Right cardiac atrium (tissue), 5 donors: ENCODE results near the gene TSTD2. TPM values are rescaled to one million over a fixed set of nuclear protein-coding genes. Genes with fewer than 3 reads are reported as not detected.
"Not testable (repeated sequence)": the region's sequence is repeated elsewhere in the genome, so short reads cannot be mapped to it uniquely, and the experiment has no call there.

Experiments used
- ATAC-seq, 2 donors: fragments of 200-7000 bp; cut with Tn5 transposase; one replicate each; pipeline versions ENCODE4 v1.8.0 to v1.9.1; 2020; ENCODE audit warnings: moderate library complexity in 2 of 2, mild to moderate bottlenecking in 1 of 2
- DNase-seq, 3 donors: peaks; one replicate each; pipeline ENCODE4 v3.0.0-alpha.2; 2020
- H3K27ac ChIP-seq: one replicate; pipeline ENCODE4 v1.5.1; 2013; ENCODE audit warnings: mild to moderate bottlenecking, low read length, control low read depth, moderate library complexity
- H3K27me3 ChIP-seq: one replicate; pipeline ENCODE4 v1.6.1; 2013; ENCODE audit not compliant: control insufficient read depth, insufficient read depth
- H3K4me1 ChIP-seq: one replicate; pipeline ENCODE4 v1.6.1; 2013; ENCODE audit warnings: low read length; ENCODE audit not compliant: control insufficient read depth, insufficient read depth
- H3K4me3 ChIP-seq: one replicate; pipeline ENCODE4 v1.5.1; 2013; ENCODE audit warnings: low read length, control low read depth
- H3K9me3 ChIP-seq: one replicate; pipeline ENCODE4 v1.6.1; 2013; ENCODE audit warnings: low read length; ENCODE audit not compliant: control insufficient read depth
- WGBS: extraction: QIAGEN DNeasy Blood & Tissue Kit; methylation state at CpG from one replicate; pipeline ENCODE4 v1.1.7; 2013; 5-methylcytosine and 5-hydroxymethylcytosine counted together
- intact Hi-C, 4 donors: fragments of 100-400 bp; cut with DNase I; formaldehyde crosslinking; loops; one replicate each; pipeline versions ENCODE4 v1.11.0 to v1.14.0; 2022 to 2023
- polyA plus RNA-seq: library from polyadenylated mRNA; stranded (reverse); fragments of 200-250 nt; gene quantifications from one replicate; pipeline ENCODE4 v1.2.3, GENCODE V29; 2013
- total RNA-seq, 4 donors: library from RNA; stranded (reverse); fragmentation: NEBNext Ultra II Directional; extraction: Animal tissue kit (Norgen Biotek cat#: 25700); gene quantifications; one replicate each; pipeline ENCODE4 v1.2.1, GENCODE V29; 2021
- donor health status: healthy with polysubstance abuse.
- donor health status: DM: no; HTN: yes; CAD: no.
- donor health status: DM: no; HTN: no; CAD: no.
- donor health status: DM: no; HTN: yes; CAD: no; lungs with severe emphysema.
- donor health status: DM: yes; HTN: yes; CAD: no.

TSTD2 gene
- total and polyA plus RNA-seq, 5 donors, result 14.0 to 29.5 (median 22.9) TPM

DNA sequence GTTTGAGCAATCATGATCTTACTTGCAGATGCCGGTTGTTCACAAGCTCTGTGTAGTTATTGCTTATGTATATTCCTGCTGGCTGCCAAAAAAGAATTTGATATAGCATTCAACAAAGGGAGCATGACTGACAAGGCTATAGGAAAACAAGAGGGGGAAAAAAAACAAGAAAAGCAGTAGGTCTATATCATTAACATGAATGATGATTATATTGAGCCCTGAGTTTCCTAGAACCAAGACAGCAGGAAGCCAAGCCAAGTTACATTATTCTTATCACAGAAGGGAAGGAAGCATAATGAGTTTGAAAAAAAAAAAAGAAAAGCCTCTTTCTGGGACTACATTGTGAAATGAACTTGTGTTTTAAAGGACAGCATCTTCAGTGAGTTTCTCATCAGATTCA lies 41.0 kb downstream of the TSTD2 start:
- DNase-seq (no peak), ATAC-seq (no peak)
- H3K27me3 ChIP-seq, result no peaks in the 10 kb centered on the region
- no peaks in the 10 kb centered on the region for H3K9me3 ChIP-seq
- WGBS, result 86% methylated on average over 1 of the region's 1 CpG
- intact Hi-C loops, result loop anchor here in 3 of 4 donors (10.0 kb wide), 1 partner anchor 87 kb away; the partner anchor contains the start of gene TMOD1 (in 3 of the 3)
- H3K4me1 ChIP-seq, result peaks cover 5% of the 10 kb centered on the region
- no peak overlapping the region for H3K4me3 ChIP-seq
- H3K27ac ChIP-seq, result no peak overlapping the region

DNA sequence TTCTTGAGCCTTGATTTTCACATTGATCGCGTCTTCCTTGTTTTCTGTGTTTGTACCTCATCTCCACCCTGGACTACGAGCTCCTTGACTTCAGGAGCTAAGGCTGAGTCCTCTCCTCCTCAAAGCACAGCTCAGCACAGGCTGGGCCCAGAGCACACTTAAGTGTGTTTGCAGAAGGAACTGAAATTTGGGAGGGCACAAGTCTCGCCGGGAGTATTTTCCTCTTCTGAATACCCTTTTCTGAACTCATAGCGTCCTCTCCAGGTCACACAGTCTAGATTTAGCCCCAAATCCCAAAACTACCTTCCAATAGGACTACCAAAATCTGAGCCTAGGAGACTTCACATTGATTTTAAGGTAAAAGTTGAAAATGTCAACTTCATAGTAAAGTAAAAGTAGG lies 41.6 kb downstream of the TSTD2 start:
- no peaks in the 10 kb centered on the region for H3K9me3 ChIP-seq
- intact Hi-C loops, result loop anchor here in 3 of 4 donors (10.0 kb wide), 1 partner anchor 87 kb away; the partner anchor contains the start of gene TMOD1 (in 3 of the 3)
- 84% methylated on average over 6 of the region's 6 CpGs for WGBS
- peaks cover 5% of the 10 kb centered on the region for H3K4me1 ChIP-seq
- H3K27ac ChIP-seq, result no peak overlapping the region
- no peaks in the 10 kb centered on the region for H3K27me3 ChIP-seq
- no peak overlapping the region for H3K4me3 ChIP-seq
- ATAC-seq (no peak), DNase-seq (peak in 1 of 3 donors; percentile 31)

DNA sequence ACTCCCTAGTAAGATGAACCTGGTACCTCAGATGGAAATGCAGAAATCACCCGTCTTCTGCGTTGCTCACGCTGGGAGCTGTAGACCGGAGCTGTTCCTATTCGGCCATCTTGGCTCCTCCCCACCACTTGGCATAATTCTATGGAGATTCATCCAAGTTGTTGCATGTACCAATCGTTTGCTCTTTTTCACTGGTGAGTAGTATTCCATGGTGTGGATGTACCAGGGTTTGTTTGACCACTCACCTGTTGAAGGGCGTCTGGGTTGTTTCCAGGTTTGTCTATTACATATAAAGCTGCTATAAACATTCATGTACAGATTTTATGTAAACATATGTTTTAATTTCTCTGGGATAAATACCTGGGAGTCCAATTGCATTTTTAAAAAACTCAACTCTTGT lies 46.3 kb downstream of the TSTD2 start:
- H3K4me3 ChIP-seq, H3K27ac ChIP-seq, intact Hi-C loops, H3K9me3 ChIP-seq, H3K4me1 ChIP-seq, H3K27me3 ChIP-seq, DNase-seq, ATAC-seq: not testable (repeated sequence)
- WGBS, result 97% methylated on average over 7 of the region's 7 CpGs

DNA sequence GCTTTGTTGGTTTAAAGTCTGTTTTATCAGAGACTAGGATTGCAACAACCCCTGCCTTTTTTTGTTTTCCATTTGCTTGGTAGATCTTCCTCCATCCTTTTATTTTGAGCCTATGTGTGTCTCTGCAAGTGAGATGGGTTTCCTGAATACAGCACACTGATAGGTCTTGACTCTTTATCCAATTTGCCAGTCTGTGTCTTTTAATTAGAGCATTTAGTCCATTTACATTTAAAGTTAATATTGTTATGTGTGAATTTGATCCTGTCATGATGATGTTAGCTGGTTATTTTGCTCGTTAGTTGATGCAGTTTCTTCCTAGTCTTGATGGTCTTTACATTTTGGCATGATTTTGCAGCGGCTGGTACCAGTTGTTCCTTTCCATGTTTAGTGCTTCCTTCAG lies 48.4 kb downstream of the TSTD2 start:
- H3K27me3 ChIP-seq, H3K27ac ChIP-seq, H3K9me3 ChIP-seq, intact Hi-C loops, H3K4me1 ChIP-seq, H3K4me3 ChIP-seq, ATAC-seq, DNase-seq: not testable (repeated sequence)
- no CpG with 5 or more reads among the region's 2 CpGs for WGBS

DNA sequence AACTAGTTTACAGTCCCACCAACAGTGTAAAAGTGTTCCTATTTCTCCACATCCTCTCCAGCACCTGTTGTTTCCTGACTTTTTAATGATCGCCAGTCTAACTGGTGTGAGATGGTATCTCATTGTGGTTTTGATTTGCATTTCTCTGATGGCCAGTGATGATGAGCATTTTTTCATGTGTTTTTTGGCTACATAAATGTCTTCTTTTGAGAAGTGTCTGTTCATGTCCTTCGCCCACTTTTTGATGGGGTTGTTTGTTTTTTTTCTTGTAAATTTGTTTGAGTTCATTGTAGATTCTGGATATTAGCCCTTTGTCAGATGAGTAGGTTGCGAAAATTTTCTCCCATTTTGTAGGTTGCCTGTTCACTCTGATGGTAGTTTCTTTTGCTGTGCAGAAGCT lies 51.6 kb downstream of the TSTD2 start:
- no CpG with 5 or more reads among the region's 3 CpGs for WGBS

DNA sequence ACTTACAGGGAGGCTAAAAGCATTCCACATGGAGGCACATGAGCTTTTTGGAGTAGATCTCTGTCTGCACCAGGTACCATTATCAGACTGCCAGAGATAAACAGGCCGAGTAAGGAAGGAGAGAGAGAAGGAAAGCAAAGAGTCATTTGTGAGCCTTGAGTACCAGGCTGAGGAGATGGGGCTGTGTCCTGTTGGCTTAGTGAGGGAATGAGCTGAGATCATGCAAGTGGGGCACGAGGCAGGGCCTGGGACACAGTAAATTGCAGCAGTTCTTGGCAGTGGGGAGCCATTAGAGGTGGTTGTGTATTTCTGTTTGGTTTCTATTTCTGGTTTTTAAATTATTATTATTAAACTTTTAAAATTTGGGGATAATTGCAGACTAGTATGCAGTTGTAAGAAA lies 53.3 kb downstream of the TSTD2 start:
- H3K27ac ChIP-seq, result no peak overlapping the region
- H3K4me3 ChIP-seq, result no peak overlapping the region
- peaks cover 5% of the 10 kb centered on the region for H3K4me1 ChIP-seq
- H3K9me3 ChIP-seq, result no peaks in the 10 kb centered on the region
- DNase-seq (no peak), ATAC-seq (peak in 1 of 2 donors; percentile 37)
- 47% methylated on average over 2 of the region's 2 CpGs for WGBS
- H3K27me3 ChIP-seq, result no peaks in the 10 kb centered on the region
- intact Hi-C loops, result no loop called here

More for the DNA sequence above, 51.6 kb downstream of the TSTD2 start:
- DNase-seq, H3K4me3 ChIP-seq, H3K27me3 ChIP-seq, ATAC-seq, intact Hi-C loops, H3K27ac ChIP-seq, H3K4me1 ChIP-seq, H3K9me3 ChIP-seq: not testable (repeated sequence)

DNA sequence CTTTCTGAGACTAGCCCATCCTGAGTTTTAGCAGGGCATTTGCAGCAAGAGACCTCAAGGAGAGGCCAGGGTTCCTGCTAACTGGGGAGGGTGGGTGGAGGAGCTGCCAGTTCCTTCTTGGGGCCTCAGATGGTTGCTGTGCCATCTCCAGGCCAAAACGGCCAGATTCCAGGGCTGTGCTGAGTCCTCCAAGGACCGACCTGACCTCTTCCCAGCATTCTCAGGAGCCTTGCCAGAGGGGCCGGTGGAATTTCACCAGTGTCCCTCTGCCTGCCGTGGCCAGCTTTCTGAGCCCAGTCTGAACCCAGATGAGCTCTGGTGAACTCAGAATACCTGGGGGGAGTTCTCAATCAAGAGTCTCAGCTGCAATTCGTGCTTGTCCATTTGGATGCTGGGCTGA lies 54.3 kb downstream of the TSTD2 start:
- Histone ChIP-seq H3K27me3 (no peaks in the 10 kb centered on the region), H3K9me3 (no peaks in the 10 kb centered on the region), H3K4me3 (no peak overlapping the region), H3K4me1 (peaks cover 5% of the 10 kb centered on the region), H3K27ac (no peak overlapping the region)
- DNase-seq (peak in 1 of 3 donors; percentile 69), ATAC-seq (peak in 1 of 2 donors; percentile 55)
- WGBS, result 56% methylated on average over 5 of the region's 5 CpGs
- intact Hi-C loops, result no loop called here

DNA sequence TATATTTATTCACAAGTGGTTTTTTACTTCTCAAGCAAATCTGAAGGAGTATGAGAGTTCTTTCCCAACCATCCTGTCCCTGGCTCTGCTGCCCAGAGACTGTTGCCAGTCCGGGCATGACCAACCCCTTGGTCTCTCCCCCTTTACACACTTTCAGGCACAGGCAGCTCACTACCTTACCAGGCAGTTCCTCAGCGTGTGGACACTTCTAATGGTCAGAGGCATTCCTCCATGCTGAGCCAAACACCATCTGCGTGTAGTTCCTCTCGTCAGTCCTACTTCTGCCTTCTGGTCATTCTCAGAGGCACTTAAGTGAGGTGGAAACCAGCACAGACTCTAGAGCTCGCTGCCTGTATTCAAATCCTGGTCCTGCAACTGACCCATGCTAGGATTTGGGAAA lies 56.1 kb downstream of the TSTD2 start:
- no peaks in the 10 kb centered on the region for H3K9me3 ChIP-seq
- peaks cover 5% of the 10 kb centered on the region for H3K4me1 ChIP-seq
- no peak overlapping the region for H3K4me3 ChIP-seq
- intact Hi-C loops, result no loop called here
- DNase-seq (no peak), ATAC-seq (peak; percentile 9 to 13)
- no peaks in the 10 kb centered on the region for H3K27me3 ChIP-seq
- H3K27ac ChIP-seq, result no peak overlapping the region
- WGBS, result 68% methylated on average over 5 of the region's 5 CpGs

DNA sequence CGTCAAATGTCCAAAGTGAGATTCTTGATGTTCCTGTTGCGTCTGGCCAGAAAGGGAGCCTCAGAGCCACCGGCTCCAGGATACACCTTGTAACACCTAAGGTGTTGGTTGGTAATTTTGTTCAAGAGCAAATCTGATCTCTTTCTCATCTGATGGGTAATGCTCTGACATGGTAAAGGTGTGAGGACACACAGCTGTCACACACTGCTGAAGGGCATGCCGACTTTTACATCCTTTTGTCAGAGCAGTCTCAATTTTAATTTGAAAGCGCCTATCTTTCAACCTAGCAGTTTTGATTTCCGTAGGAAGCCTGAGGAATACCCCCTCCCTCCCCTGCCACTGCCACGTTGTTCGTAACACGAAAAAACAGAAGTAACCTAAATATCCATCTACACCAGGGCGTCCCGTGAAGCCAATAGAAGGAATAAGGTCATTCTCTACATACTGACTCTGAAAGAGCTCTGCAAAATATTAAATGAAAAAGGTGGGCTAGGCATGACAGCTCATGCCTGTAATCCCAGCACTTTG lies 57.4 kb downstream of the TSTD2 start:
- intact Hi-C loops, result no loop called here
- no peaks in the 10 kb centered on the region for H3K9me3 ChIP-seq
- H3K27me3 ChIP-seq, result no peaks in the 10 kb centered on the region
- WGBS, result 84% methylated on average over 11 of the region's 11 CpGs
- no peak overlapping the region for H3K27ac ChIP-seq
- no peak for ATAC-seq
- DNase-seq, result peak in 1 of 3 donors; percentile 9
- H3K4me1 ChIP-seq, result peaks cover 11% of the 10 kb centered on the region
- no peak overlapping the region for H3K4me3 ChIP-seq

DNA sequence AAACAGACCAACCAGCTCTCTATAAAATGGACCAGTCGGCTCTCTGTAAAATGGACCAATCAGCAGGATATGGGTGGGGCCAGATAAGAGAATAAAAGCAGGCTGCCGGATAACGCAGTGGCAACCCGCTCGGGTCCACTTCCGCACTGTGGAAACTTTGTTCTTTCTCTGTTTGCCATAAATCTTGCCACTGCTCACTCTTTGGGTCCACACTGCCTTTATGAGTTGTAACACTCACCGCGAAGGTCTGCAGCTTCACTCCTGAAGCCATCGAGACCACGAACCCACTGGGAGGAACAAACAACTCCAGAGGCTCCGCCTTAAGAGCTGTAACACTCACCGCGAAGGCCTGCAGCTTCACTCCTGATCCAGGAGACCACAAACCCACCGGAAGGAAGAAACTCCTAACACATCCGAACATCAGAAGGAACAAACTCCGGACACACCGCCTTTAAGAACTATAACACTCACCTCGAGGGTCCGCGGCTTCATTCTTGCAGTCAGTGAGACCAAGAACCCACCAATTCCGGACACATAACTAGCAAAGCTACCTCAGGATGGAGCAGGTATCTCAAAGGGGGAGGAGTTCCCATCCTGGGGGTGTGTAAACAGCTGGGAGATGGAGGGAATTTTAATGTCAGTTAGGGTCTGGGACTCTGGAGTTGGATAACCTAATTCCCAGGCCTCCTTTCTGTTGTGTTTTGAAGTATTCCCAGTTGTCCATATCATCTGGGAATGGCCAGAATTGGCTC lies 58.1 kb downstream of the TSTD2 start:
- H3K27ac ChIP-seq, H3K9me3 ChIP-seq: not testable (repeated sequence)

DNA sequence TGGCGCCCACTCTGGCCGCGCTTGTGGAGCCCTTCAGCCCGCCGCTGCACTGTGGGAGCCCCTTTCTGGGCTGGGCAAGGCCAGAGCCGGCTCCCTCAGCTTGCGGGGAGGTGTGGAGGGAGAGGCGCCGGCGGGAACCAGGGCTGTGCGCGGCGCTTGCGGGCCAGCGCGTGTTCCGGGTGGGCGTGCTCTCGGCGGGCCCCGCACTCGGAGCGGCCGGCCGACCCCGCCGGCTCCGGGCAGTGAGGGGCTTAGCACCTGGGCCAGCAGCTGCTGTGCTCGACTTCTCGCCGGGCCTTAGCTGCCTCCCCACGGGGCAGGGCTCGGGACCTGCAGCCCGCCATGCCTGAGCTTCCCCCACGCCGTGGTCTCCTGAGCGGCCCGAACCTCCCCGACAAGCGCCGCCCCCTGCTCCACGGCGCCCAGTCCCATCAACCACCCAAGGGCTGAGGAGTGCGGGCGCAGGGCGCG lies 59.0 kb downstream of the TSTD2 start:
- H3K27ac ChIP-seq, H3K4me3 ChIP-seq, intact Hi-C loops, ATAC-seq, H3K9me3 ChIP-seq, H3K27me3 ChIP-seq: not testable (repeated sequence)
- H3K4me1 ChIP-seq, result peaks cover 11% of the 10 kb centered on the region
- DNase-seq, result peak in 1 of 3 donors; percentile 33
- WGBS, result 94% methylated on average over 47 of the region's 47 CpGs

More for the DNA sequence above, 58.1 kb downstream of the TSTD2 start:
- ATAC-seq, H3K4me3 ChIP-seq, intact Hi-C loops, H3K27me3 ChIP-seq: not testable (repeated sequence)
- peak in 1 of 3 donors; percentile 32 for DNase-seq
- WGBS, result 87% methylated on average over 21 of the region's 21 CpGs
- H3K4me1 ChIP-seq, result peaks cover 11% of the 10 kb centered on the region
